SK-N-MC (cell line): ENCODE results near the gene MYO5B.

ENCODE experiments used
- EZH2 ChIP-seq: fragments of 200-600 bp; sonication (generic); IDR thresholded peaks from one replicate; pipeline ENCODE4 v1.6.1; 2017; ENCODE audit warnings: antibody characterized with exemption
- POLR2AphosphoS5 ChIP-seq: IDR thresholded peaks from 2 replicates; pipeline ENCODE4 v1.6.1; 2012; ENCODE audit warnings: mild to moderate bottlenecking, low read depth, low read length, borderline replicate concordance

DNA sequence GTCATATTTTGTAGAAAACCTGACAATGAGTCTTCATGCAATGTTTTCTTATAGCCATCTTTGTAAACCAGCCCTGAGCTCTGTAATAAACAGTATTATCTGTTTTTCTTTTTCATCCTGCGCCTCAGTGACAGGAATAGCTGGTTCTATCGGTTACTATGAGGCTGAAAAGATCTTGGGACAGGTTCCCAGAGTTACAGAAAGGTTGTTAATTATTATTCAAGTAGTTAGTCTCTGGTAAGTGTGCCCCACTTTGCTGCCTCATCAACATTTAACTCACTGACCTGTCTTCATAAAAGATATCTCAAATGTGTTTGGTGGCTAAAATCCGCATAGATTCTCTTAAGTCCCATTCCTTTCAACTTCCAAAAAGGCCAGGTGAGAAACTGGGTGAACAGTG lies 400.2 kb downstream of the MYO5B start:
- TF ChIP-seq POLR2AphosphoS5, result no peak
- TF ChIP-seq EZH2, result no peak
